Activated CD8-positive, alpha-beta T cell treated with anti-CD3 and anti-CD28 coated beads for 36 hours (primary cell): ENCODE measurements around the gene NAALADL2. TPM values are rescaled to one million over a fixed set of nuclear protein-coding genes. Genes with fewer than 3 reads are reported as not detected.

Experiments used
- ATAC-seq: fragments of 200-7000 bp; cut with Tn5 transposase; one replicate; pipeline ENCODE4 v1.10.0; 2021; ENCODE audit warnings: mild to moderate bottlenecking, moderate library complexity
- CTCF ChIA-PET: fragments of 350-600 bp; sonication (Branson Sonifier 250); formaldehyde crosslinking; loops from one replicate; lab custom pipeline; 2021; ENCODE audit warnings: antibody characterized with exemption; lab: Charles Lee
- POLR2A ChIA-PET: fragments of 350-600 bp; sonication (Branson Sonifier 250); formaldehyde crosslinking; loops from one replicate; lab custom pipeline; 2021; ENCODE audit warnings: antibody characterized with exemption; lab: Charles Lee
- DNase-seq: peaks from one replicate; pipeline ENCODE4 v3.0.0-alpha.2; 2020
- H3K27ac Mint-ChIP-seq: one replicate; pipeline ENCODE4 v1.8.0; 2021; ENCODE audit warnings: mild to moderate bottlenecking, mixed read lengths
- H3K27me3 Mint-ChIP-seq: one replicate; pipeline ENCODE4 v1.8.0; 2021; ENCODE audit warnings: mixed read lengths
- H3K36me3 Mint-ChIP-seq: one replicate; pipeline ENCODE4 v1.8.0; 2021; ENCODE audit warnings: low read depth, mixed read lengths
- H3K4me1 Mint-ChIP-seq: one replicate; pipeline ENCODE4 v1.8.0; 2021; ENCODE audit warnings: low read depth, mixed read lengths
- H3K4me3 Mint-ChIP-seq: one replicate; pipeline ENCODE4 v1.8.0; 2021; ENCODE audit warnings: mild to moderate bottlenecking, moderate library complexity, mixed read lengths
- H3K9me3 Mint-ChIP-seq: one replicate; pipeline ENCODE4 v1.8.0; 2021; ENCODE audit warnings: mixed read lengths
- intact Hi-C: fragments of 100-400 bp; cut with micrococcal nuclease; formaldehyde crosslinking; loops from one replicate; pipeline ENCODE4 v1.10.0; 2022
- total RNA-seq, 2 experiments: library from RNA; stranded (reverse); gene quantifications; one replicate each; pipeline ENCODE4 v1.2.3, GENCODE V29; 2021
- TF ChIP-seq, protein P1 (sequence below): fragments of 200-600 bp; IDR thresholded peaks from one replicate; pipeline ENCODE4 v1.8.0; 2022; ENCODE audit warnings: antibody characterized with exemption, mild to moderate bottlenecking

The NAALADL2 gene
- total RNA-seq, 2 experiments from 2014 or later: 0.60 TPM; not detected in 1

DNA sequence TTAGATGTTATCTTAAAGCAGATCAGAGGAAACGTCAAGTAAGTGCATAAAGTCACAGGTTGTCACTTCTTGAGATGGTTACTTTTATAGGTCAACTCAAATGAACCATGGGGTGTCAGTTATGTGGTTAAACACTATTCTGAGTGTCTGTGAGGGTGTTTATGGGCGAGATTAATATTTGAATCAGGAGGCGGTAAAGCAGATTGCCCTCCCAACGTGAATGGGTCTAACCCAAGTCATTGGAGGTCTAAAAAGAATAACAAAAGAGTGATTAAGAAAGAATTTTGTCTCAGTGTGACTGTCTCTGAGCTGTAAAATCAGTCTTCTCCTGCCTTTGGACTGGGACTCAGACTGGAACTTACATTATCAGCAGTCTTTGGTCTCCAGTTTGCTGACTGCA, 977.5 kb downstream of the NAALADL2 start:
- CTCF ChIA-PET: no interaction called here

DNA sequence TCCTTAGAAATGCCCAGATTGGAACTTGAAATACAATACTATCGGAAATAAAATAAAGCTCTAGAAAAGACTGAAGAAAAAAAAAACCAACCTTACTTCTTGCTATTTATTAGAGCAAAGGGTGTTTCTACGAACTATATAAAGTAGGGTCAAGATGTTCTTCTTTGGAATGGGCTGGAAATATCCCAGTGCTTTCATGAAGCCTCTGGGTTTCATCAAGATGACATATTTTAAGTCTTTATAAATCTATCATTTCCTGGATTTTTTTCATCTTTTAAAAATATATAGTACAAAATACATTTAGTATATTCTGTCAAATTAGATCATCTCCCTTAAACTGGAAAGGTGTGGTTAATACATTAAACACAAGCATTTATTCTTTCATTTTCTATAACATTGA, 978.8 kb downstream of the NAALADL2 start:
- CTCF ChIA-PET: no interaction called here
- Mint-ChIP-seq H3K4me1 (no peaks in the 10 kb centered on the region), H3K4me3 (no peak overlapping the region), H3K27ac (no peak overlapping the region), H3K27me3 (no peaks in the 10 kb centered on the region), H3K9me3 (peaks cover under 1% of the 10 kb centered on the region), H3K36me3 (no peaks in the 10 kb centered on the region)
- TF ChIP-seq, protein P1, sequence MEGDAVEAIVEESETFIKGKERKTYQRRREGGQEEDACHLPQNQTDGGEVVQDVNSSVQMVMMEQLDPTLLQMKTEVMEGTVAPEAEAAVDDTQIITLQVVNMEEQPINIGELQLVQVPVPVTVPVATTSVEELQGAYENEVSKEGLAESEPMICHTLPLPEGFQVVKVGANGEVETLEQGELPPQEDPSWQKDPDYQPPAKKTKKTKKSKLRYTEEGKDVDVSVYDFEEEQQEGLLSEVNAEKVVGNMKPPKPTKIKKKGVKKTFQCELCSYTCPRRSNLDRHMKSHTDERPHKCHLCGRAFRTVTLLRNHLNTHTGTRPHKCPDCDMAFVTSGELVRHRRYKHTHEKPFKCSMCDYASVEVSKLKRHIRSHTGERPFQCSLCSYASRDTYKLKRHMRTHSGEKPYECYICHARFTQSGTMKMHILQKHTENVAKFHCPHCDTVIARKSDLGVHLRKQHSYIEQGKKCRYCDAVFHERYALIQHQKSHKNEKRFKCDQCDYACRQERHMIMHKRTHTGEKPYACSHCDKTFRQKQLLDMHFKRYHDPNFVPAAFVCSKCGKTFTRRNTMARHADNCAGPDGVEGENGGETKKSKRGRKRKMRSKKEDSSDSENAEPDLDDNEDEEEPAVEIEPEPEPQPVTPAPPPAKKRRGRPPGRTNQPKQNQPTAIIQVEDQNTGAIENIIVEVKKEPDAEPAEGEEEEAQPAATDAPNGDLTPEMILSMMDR: no peak
- DNase-seq: no peak
- POLR2A ChIA-PET: no interaction called here
- no peak for ATAC-seq
- intact Hi-C loops: no loop called here

More for the DNA sequence above, 977.5 kb downstream of the NAALADL2 start:
- Mint-ChIP-seq H3K4me1 (no peaks in the 10 kb centered on the region), H3K4me3 (no peak overlapping the region), H3K36me3 (no peaks in the 10 kb centered on the region), H3K27ac (no peak overlapping the region), H3K9me3 (no peaks in the 10 kb centered on the region), H3K27me3 (no peaks in the 10 kb centered on the region)
- ATAC-seq (no peak), DNase-seq (no peak)
- POLR2A ChIA-PET: no interaction called here
- intact Hi-C loops: no loop called here
- TF ChIP-seq, protein P1: no peak

DNA sequence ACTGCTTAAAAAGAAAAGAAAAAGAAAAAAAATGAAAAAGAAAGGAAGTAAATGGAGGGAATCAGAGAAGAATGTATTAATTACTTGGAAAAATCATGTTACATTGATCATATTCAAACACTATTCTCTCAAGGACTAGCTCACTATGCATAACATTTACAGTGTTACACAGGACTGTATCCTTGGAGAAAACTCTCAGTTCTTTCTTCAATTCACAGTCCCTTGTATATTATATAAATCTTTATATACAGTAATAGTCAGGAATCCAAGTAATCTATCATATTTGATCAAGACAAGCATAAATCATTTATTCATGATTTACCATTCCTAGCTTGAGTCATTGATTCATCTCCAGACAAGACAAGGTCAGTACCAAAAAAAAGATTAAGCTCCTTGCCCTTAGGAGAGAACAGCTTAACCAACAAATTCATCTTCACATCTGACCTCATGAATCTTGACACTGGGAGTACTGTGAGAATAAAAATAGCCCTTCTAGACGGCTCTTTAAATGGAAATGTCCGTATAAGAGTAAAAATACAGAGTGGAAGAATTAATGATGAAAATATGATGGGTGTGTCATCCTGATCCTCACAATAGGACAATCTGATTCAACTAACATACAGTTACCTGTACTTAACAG, 980.4 kb downstream of the NAALADL2 start:
- no peaks in the 10 kb centered on the region for H3K4me1 Mint-ChIP-seq
- H3K4me3 Mint-ChIP-seq: no peak overlapping the region
- ATAC-seq (no peak), DNase-seq (no peak)
- peaks cover 2% of the 10 kb centered on the region for H3K9me3 Mint-ChIP-seq
- H3K36me3 Mint-ChIP-seq: no peaks in the 10 kb centered on the region
- H3K27me3 Mint-ChIP-seq: no peaks in the 10 kb centered on the region
- TF ChIP-seq, protein P1: no peak
- ChIA-PET CTCF (no interaction called here), POLR2A (no interaction called here)
- no peak overlapping the region for H3K27ac Mint-ChIP-seq
- intact Hi-C loops: no loop called here

DNA sequence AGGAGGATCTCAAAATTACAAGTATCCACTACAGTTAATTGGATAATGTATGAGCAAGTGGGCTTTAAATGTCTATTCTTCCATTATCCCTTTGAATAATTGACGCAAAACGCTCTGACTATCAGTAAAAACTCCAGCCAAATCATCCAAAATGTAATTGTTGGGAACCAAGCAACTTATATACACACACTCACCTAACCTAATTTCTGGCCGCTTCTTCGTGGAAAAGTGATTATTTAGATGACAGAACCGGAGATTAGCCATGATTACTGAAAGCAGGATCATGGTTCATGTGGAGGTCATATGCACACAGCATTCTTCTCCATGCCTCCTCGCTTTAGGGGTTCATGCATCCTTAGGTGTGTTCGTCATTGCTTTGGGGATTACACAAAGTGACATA, 992.4 kb downstream of the NAALADL2 start:
- no peak for DNase-seq
- Mint-ChIP-seq H3K4me3 (no peak overlapping the region), H3K4me1 (no peaks in the 10 kb centered on the region), H3K9me3 (no peaks in the 10 kb centered on the region), H3K27me3 (no peaks in the 10 kb centered on the region), H3K27ac (no peak overlapping the region), H3K36me3 (no peaks in the 10 kb centered on the region)
- TF ChIP-seq, protein P1: no peak
- POLR2A ChIA-PET: no interaction called here
- CTCF ChIA-PET: no interaction called here
- no peak for ATAC-seq
- intact Hi-C loops: no loop called here

DNA sequence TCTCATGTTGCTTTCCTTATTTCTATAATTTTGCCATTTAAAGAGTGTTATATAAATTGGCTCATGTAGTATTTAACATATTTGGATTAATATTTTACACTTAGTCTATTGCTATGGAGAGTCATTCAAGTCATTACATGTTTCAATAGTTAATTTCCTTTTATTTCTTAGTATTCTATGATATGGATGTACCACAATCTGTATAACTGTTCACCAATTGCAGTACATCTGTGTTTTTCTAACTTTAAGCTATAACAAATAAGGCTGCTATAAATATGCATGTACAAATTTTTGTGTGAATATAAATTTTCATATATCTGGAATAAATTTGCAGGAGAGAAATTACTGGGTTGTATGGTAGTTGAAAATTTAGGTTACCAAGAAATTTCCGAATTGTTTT, 993.4 kb downstream of the NAALADL2 start:
- ATAC-seq (no peak), DNase-seq (no peak)
- no peak overlapping the region for H3K27ac Mint-ChIP-seq
- POLR2A ChIA-PET: no interaction called here
- no peaks in the 10 kb centered on the region for H3K36me3 Mint-ChIP-seq
- no peaks in the 10 kb centered on the region for H3K27me3 Mint-ChIP-seq
- no peaks in the 10 kb centered on the region for H3K4me1 Mint-ChIP-seq
- no peak overlapping the region for H3K4me3 Mint-ChIP-seq
- TF ChIP-seq, protein P1: no peak
- H3K9me3 Mint-ChIP-seq: no peaks in the 10 kb centered on the region
- CTCF ChIA-PET: no interaction called here
- intact Hi-C loops: no loop called here
